Kidney epithelial cell (primary cell): ENCODE results near the gene STIM1. TPM values are rescaled to one million over a fixed set of nuclear protein-coding genes. Genes with fewer than 3 reads are reported as not detected.

ENCODE experiments used
- DNase-seq: peaks from one replicate; pipeline ENCODE4 v3.0.0-alpha.2; 2010; ENCODE audit warnings: low read depth
- H3K27me3 ChIP-seq: 2 replicates; pipeline ENCODE4 v1.6.0; 2011; ENCODE audit warnings: low read length; ENCODE audit not compliant: control insufficient read depth, insufficient read depth
- H3K36me3 ChIP-seq: 2 replicates; pipeline ENCODE4 v1.5.1; 2011; ENCODE audit warnings: low read length; ENCODE audit not compliant: control insufficient read depth, insufficient read depth
- H3K4me3 ChIP-seq: 2 replicates; pipeline ENCODE4 v1.5.1; 2011; ENCODE audit warnings: low read depth, mild to moderate bottlenecking, control low read depth, low read length
- total RNA-seq: library from RNA; depleted of rRNA; stranded (reverse); fragments of >200 nt; gene quantifications from 2 replicates; pipeline ENCODE4 v1.2.3, GENCODE V29; 2015
- TF ChIP-seq, protein P1 (sequence below): IDR thresholded peaks from 2 replicates; pipeline ENCODE4 v1.5.1; 2011; ENCODE audit warnings: mild to moderate bottlenecking, moderate library complexity, low read length, control low read depth, inconsistent platforms; ENCODE audit not compliant: insufficient read depth, poor library complexity, severe bottlenecking

The STIM1 gene
- total RNA-seq, 1 donor from 2014 or later, result 25.4 TPM

DNA sequence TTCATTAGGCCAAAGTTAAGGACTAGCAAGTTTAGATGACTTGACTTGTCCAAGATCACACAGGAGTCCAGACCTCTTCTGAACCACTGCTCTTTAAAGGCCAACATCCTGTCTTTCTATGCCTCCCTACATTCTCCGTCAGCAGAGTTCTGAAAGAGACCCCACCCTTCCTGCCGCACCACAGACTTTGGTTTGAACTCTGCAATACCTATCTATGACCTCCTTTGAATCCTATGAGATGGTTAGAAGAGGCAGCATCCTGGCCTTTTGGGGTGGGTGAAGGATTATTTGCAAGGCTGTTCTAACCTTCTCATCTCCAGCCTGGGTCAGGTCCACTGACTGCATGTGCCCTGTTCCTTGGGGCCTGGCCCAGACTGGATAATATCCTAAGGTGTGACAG, 234.8 kb downstream of the STIM1 start:
- no peak overlapping the region for H3K4me3 ChIP-seq
- TF ChIP-seq, protein P1, sequence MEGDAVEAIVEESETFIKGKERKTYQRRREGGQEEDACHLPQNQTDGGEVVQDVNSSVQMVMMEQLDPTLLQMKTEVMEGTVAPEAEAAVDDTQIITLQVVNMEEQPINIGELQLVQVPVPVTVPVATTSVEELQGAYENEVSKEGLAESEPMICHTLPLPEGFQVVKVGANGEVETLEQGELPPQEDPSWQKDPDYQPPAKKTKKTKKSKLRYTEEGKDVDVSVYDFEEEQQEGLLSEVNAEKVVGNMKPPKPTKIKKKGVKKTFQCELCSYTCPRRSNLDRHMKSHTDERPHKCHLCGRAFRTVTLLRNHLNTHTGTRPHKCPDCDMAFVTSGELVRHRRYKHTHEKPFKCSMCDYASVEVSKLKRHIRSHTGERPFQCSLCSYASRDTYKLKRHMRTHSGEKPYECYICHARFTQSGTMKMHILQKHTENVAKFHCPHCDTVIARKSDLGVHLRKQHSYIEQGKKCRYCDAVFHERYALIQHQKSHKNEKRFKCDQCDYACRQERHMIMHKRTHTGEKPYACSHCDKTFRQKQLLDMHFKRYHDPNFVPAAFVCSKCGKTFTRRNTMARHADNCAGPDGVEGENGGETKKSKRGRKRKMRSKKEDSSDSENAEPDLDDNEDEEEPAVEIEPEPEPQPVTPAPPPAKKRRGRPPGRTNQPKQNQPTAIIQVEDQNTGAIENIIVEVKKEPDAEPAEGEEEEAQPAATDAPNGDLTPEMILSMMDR, result no peak
- no peak for DNase-seq
- peaks cover 4% of the 10 kb centered on the region for H3K36me3 ChIP-seq
- H3K27me3 ChIP-seq, result no peaks in the 10 kb centered on the region

DNA sequence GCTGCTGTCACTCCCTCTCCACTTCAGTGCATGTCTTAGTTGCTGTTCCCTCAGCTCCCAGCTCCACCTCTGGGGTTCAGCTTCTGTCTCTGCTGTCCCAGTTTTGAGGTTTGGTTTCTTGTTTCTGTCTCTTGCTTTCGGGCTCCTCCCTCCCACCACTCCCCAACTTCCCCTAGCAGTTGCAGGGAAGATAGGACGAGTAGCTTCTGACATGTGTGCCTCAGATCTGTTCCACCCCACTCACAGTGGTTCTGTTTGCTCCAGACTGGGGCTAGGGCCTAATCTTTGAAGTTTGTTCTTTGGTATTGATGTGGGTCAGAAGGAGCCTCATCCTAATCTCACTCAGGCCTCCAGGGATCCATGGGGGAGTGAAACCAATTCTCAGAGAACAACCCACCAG, 236.6 kb downstream of the STIM1 start:
- TF ChIP-seq, protein P1, result no peak
- no peaks in the 10 kb centered on the region for H3K36me3 ChIP-seq
- DNase-seq, result no peak

DNA sequence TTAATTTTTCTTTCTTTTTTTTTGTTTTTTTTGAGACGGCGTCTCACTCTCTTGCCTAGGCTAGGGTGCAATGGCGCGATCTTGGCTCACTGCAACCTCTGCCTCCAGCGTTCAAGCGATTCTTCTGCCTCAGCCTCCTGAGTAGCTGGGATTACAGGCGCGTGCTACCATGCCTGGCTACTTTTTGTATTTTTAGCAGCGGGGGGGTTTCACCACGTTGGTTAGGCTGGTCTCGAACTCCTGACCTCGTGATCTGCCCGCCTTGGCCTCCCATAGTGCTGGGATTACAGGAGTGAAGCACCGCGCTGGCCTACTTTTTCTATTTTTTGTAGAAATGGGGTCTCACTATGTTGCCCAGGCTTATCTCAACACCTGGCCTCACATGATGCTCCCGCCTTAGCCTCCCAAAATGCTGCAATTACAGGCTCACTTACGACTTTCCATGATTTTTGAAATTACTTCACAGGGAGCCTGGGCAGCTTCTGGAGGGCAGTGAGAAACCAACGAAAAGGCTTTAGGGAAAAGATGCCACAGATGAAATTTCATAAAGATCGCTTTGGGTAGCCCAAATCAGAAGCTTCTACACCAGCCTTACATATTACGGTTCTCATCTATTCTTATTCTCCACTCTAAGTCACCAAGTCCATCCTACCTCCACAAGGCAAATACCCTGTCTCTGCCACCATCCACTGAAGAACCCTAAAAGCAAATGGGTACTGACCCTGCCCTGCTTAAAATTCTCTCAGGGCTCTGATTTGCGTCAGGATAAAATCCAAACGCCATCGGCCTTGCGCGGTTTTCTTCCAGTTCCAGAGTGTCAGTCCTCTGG, 238.3 kb downstream of the STIM1 start:
- no peak for DNase-seq
- H3K27me3 ChIP-seq, result no peaks in the 10 kb centered on the region
- peak overlapping the region; percentile 97 for H3K4me3 ChIP-seq
- no peaks in the 10 kb centered on the region for H3K36me3 ChIP-seq
- TF ChIP-seq, protein P1, result no peak

More for the DNA sequence above, 236.6 kb downstream of the STIM1 start:
- Histone ChIP-seq H3K27me3 (no peaks in the 10 kb centered on the region), H3K4me3 (no peak overlapping the region)

DNA sequence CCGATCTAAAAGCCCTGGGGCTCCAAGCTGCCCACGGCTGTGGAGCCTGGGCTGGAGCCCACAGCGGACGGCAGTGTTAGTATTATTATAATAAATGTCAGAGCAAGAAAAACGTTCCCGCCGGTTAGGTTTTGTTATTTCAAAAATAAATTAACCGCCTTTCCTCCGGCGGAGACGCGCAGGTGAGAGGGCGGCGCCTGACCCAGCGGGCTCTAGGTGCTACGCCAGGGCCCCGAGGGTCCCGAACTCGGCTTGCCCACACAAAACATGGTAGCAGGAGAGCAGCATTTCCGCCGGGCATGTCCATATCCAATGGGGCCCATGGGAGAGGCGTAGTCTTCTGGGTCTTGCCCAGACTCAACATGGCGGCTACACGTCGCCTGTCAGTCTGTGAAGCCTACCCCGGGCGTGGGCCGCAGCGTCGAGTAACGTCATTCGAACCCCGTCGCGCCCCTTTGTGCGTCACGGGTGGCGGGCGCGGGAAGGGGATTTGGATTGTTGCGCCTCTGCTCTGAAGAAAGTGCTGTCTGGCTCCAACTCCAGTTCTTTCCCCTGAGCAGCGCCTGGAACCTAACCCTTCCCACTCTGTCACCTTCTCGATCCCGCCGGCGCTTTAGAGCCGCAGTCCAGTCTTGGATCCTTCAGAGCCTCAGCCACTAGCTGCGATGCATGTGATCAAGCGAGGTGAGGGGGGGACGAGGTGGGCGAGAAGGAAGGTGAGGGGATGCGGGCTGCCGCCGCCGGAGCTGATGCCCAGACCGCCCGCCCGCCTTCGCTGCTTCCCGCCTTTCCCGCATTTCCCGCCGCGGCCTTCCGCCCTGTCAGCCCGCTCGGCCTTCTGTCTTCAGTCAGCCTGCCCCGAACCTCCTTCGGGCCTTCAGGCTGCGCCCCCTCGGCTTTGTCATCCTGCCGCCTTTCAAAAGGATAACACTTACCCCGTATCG, 239.2 kb downstream of the STIM1 start, which contains the start of gene RRM1:
Gene RRM1, plus strand, starts transcription at position 452 of the 944 bp plus-strand sequence. Its CDS starts 214 bp downstream, at position 666.
- Histone ChIP-seq H3K4me3 (peak within 1 kb of the TSS; percentile 97), H3K27me3 (no peaks in the 10 kb centered on the region), H3K36me3 (no peaks in the 10 kb centered on the region)
- DNase-seq, result peak; percentile 84
- TF ChIP-seq, protein P1, result no peak

DNA sequence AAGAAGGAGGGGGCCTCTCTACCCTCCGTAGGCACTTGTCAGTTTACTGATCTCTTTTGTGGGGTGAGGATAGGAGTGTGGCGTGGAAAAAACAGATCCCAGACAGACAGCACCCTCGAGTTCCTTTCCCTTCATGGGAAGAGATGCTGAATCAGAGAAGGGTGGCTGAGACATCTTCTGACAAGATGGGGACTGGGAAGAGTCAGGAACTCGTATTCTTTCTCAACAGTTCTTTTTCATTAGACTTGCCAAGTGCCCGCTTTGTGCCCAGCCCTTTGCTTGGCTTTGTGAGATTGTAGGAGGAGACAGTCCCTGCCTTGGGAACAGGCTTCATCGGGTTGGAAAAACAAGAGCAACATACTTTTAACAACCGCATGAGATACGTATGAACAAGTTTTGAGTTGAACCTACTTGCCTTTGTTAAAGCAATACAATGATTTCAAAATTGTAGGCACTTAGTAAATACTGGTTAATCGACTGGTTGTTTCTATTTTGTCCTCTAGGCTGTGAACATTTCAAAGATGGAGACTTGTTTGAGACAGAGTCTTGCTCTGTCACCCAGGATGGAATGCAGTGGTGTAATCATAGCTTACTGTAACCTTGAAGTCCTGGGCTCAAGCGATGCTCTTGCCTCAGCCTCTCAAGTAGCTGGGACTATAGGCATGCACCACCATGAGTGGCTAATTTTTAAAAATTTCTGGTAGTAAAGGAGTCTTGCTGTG, 240.2 kb downstream of the STIM1 start:
- DNase-seq, result peak; percentile 31

More for the DNA sequence above, 240.2 kb downstream of the STIM1 start:
- TF ChIP-seq, protein P1, result no peak
- H3K36me3 ChIP-seq, result no peaks in the 10 kb centered on the region
- H3K27me3 ChIP-seq, result no peaks in the 10 kb centered on the region
- peak overlapping the region; percentile 97 for H3K4me3 ChIP-seq
